Stimulated activated CD4-positive, alpha-beta T cell treated with anti-CD3 and anti-CD28 coated beads, Interleukin-1b, Interleukin-23, amount 100 ng/mL, for 24 hours (primary cell): ENCODE results near the gene PAPPA2.
"Not testable (repeated sequence)": the region's sequence is repeated elsewhere in the genome, so short reads cannot be mapped to it uniquely, and the experiment has no call there.

ENCODE experiments used
- DNase-seq, 4 experiments: peaks; one replicate each; pipeline ENCODE4 v3.0.0-alpha.2; 2020; ENCODE audit warnings: low read depth in 4 of 4, low spot score in 1 of 4

The PAPPA2 gene

GRCh38 chr1:176603696-176604095 lies 140.7 kb downstream of the PAPPA2 start:
- DNase-seq, result no peak

- DNase-seq, result no peak
These were observed 141.5 kb downstream of the PAPPA2 start for GRCh38 chr1:176604461-176604860.

- DNase-seq, result no peak
These were observed 142.2 kb downstream of the PAPPA2 start for GRCh38 chr1:176605176-176605575.

- no peak for DNase-seq
These were observed 146.8 kb downstream of the PAPPA2 start for GRCh38 chr1:176609556-176610408.

- DNase-seq, result no peak
These were observed 149.8 kb downstream of the PAPPA2 start for GRCh38 chr1:176612791-176613190.

GRCh38 chr1:176617881-176618280 lies 154.9 kb downstream of the PAPPA2 start:
- DNase-seq, result no peak

- no peak for DNase-seq
These were observed 156.3 kb downstream of the PAPPA2 start for GRCh38 chr1:176619261-176619660.

GRCh38 chr1:176625365-176625764 lies 162.4 kb downstream of the PAPPA2 start:
- no peak for DNase-seq

- DNase-seq, result no peak
These were observed 163.6 kb downstream of the PAPPA2 start for GRCh38 chr1:176626572-176627061.

GRCh38 chr1:176628775-176629174 lies 165.8 kb downstream of the PAPPA2 start:
- no peak for DNase-seq

- not testable (repeated sequence) for DNase-seq
These were observed 171.8 kb downstream of the PAPPA2 start for GRCh38 chr1:176634733-176635132.

- DNase-seq, result no peak
These were observed 175.9 kb downstream of the PAPPA2 start for GRCh38 chr1:176638713-176639526.

- no peak for DNase-seq
These were observed 180.6 kb downstream of the PAPPA2 start for GRCh38 chr1:176643536-176643935.

- DNase-seq, result no peak
These were observed 185.6 kb downstream of the PAPPA2 start for GRCh38 chr1:176648556-176648955.

GRCh38 chr1:176656257-176656995 lies 193.5 kb downstream of the PAPPA2 start:
- no peak for DNase-seq

- DNase-seq, result no peak
These were observed 206.8 kb downstream of the PAPPA2 start for GRCh38 chr1:176669782-176670181.

GRCh38 chr1:176670853-176671252 lies 207.9 kb downstream of the PAPPA2 start:
- DNase-seq, result no peak

GRCh38 chr1:176682830-176683535 lies 220.0 kb downstream of the PAPPA2 start:
- no peak for DNase-seq

- no peak for DNase-seq
These were observed 228.6 kb downstream of the PAPPA2 start for GRCh38 chr1:176691251-176692228.
